Measurements from ENCODE around the gene KLHDC4.

GRCh38 chr16:87680272-87680644 is 85.5 kb downstream of the KLHDC4 start:
- no peak for TF ChIP-seq YY1 (IDR thresholded peaks at IDR 0.05)
- no peak for TF ChIP-seq MAX (IDR thresholded peaks at IDR 0.05)
- TF ChIP-seq CTCF (IDR thresholded peaks at IDR 0.05; ENCODE audit: low read depth, low read length, missing input control), result no peak
- no peak for TF ChIP-seq FOXA2 (IDR thresholded peaks at IDR 0.05)
- TF ChIP-seq EGR1 (IDR thresholded peaks at IDR 0.05; ENCODE audit: low read depth in 2 of 2), result no peak

Data from liver (tissue), 3 donors.